WTC11 (cell line): ENCODE measurements around the gene USP28. TPM values are rescaled to one million over a fixed set of nuclear protein-coding genes. Genes with fewer than 3 reads are reported as not detected.
A peak's percentile ranks its signal among the peaks of the same experiment; 100 is the strongest.

Experiments
- ATAC-seq: fragments of 200-7000 bp; cut with Tn5 transposase; 2 replicates; pipeline ENCODE4 v1.10.0; 2021; ENCODE audit warnings: mild to moderate bottlenecking, moderate library complexity
- CTCF ChIA-PET: fragments of 300-600 bp; sonication (Branson Sonifier 250); formaldehyde crosslinking; loops from one replicate; lab custom pipeline; 2021; ENCODE audit warnings: antibody characterized with exemption; lab: Charles Lee
- POLR2A ChIA-PET: fragments of 350-600 bp; sonication (Branson Sonifier 250); formaldehyde crosslinking; loops from one replicate; lab custom pipeline; 2021; ENCODE audit warnings: antibody characterized with exemption; lab: Charles Lee
- DNase-seq: peaks from one replicate; pipeline ENCODE4 v3.0.0; 2021; ENCODE audit warnings: low spot score
- H3K27ac Mint-ChIP-seq: 2 replicates; pipeline ENCODE4 v1.8.0; 2021; ENCODE audit warnings: mixed read lengths
- H3K27me3 Mint-ChIP-seq: 2 replicates; pipeline ENCODE4 v1.8.0; 2021; ENCODE audit warnings: low read depth, mild to moderate bottlenecking, moderate library complexity, mixed read lengths
- H3K36me3 Mint-ChIP-seq: 2 replicates; pipeline ENCODE4 v1.8.0; 2021; ENCODE audit warnings: mixed read lengths
- H3K4me1 Mint-ChIP-seq: 2 replicates; pipeline ENCODE4 v1.8.0; 2022; ENCODE audit warnings: mixed read lengths
- H3K4me3 Mint-ChIP-seq: 2 replicates; pipeline ENCODE4 v1.8.0; 2021; ENCODE audit warnings: mild to moderate bottlenecking, moderate library complexity, mixed read lengths
- H3K9me3 Mint-ChIP-seq: 2 replicates; pipeline ENCODE4 v1.8.0; 2021; ENCODE audit warnings: mixed read lengths
- ATF1 ChIP-seq: sonication (generic); formaldehyde crosslinking; IDR thresholded peaks from 2 replicates; pipeline ENCODE4 v1.8.1; 2023; ENCODE audit warnings: mild to moderate bottlenecking, moderate library complexity, missing genetic modification reagents
- ATF2 ChIP-seq: sonication (generic); formaldehyde crosslinking; IDR thresholded peaks from 2 replicates; pipeline ENCODE4 v1.8.1; 2022; ENCODE audit warnings: low read depth, missing genetic modification reagents, borderline replicate concordance
- ATF6 ChIP-seq: sonication (generic); formaldehyde crosslinking; IDR thresholded peaks from 2 replicates; pipeline ENCODE4 v1.8.1; 2023; ENCODE audit warnings: mild to moderate bottlenecking, missing genetic modification reagents
- CREB1 ChIP-seq: sonication (generic); formaldehyde crosslinking; IDR thresholded peaks from 2 replicates; pipeline ENCODE4 v1.8.0; 2023; ENCODE audit warnings: mild to moderate bottlenecking, missing genetic modification reagents
- ESRRA ChIP-seq: sonication (generic); formaldehyde crosslinking; IDR thresholded peaks from 2 replicates; pipeline ENCODE4 v1.8.1; 2022; ENCODE audit warnings: mild to moderate bottlenecking, missing genetic modification reagents, borderline replicate concordance
- FOXJ3 ChIP-seq: sonication (generic); formaldehyde crosslinking; IDR thresholded peaks from 2 replicates; pipeline ENCODE4 v1.9.0; 2021; ENCODE audit warnings: missing genetic modification reagents, mild to moderate bottlenecking, borderline replicate concordance
- GABPB1 ChIP-seq: sonication (generic); formaldehyde crosslinking; IDR thresholded peaks from 2 replicates; pipeline ENCODE4 v1.8.1; 2023; ENCODE audit warnings: mild to moderate bottlenecking, missing genetic modification reagents
- GTF2I ChIP-seq: fragments of 250-450 bp; sonication (Bioruptor Pico); conservative IDR thresholded peaks from 2 replicates; pipeline ENCODE4 v1.4.0; 2021; ENCODE audit warnings: mild to moderate bottlenecking
- HMGA2 ChIP-seq: fragments of 250-450 bp; sonication (Bioruptor Pico); IDR thresholded peaks from 2 replicates; pipeline ENCODE4 v1.4.0; 2021; ENCODE audit warnings: mild to moderate bottlenecking, moderate library complexity
- KAT7 ChIP-seq: sonication (generic); formaldehyde crosslinking; IDR thresholded peaks from 2 replicates; pipeline ENCODE4 v1.8.1; 2023; ENCODE audit warnings: missing genetic modification reagents, mild to moderate bottlenecking, borderline replicate concordance
- MLX ChIP-seq: sonication (generic); formaldehyde crosslinking; IDR thresholded peaks from 2 replicates; pipeline ENCODE4 v1.8.1; 2023; ENCODE audit warnings: mild to moderate bottlenecking, missing genetic modification reagents, moderate library complexity
- RORB ChIP-seq: fragments of 250-450 bp; sonication (Bioruptor Pico); IDR thresholded peaks from 2 replicates; pipeline ENCODE4 v1.9.0; 2021; ENCODE audit warnings: mild to moderate bottlenecking
- TEAD1 ChIP-seq: sonication (generic); formaldehyde crosslinking; IDR thresholded peaks from 2 replicates; pipeline ENCODE4 v1.8.0; 2022; ENCODE audit warnings: mild to moderate bottlenecking, missing genetic modification reagents
- TEAD4 ChIP-seq: sonication (generic); formaldehyde crosslinking; IDR thresholded peaks from 2 replicates; pipeline ENCODE4 v1.8.0; 2022; ENCODE audit warnings: mild to moderate bottlenecking, missing genetic modification reagents
- TP53 ChIP-seq: sonication (generic); formaldehyde crosslinking; IDR thresholded peaks from 2 replicates; pipeline ENCODE4 v1.8.1; 2023; ENCODE audit warnings: mild to moderate bottlenecking, missing genetic modification reagents
- ZBTB21 ChIP-seq: sonication (generic); formaldehyde crosslinking; IDR thresholded peaks from 2 replicates; pipeline ENCODE4 v1.8.1; 2023; ENCODE audit warnings: mild to moderate bottlenecking, missing genetic modification reagents, borderline replicate concordance
- ZMAT4 ChIP-seq: fragments of 250-450 bp; sonication (Bioruptor Pico); IDR thresholded peaks from 2 replicates; pipeline ENCODE4 v1.9.0; 2021; ENCODE audit warnings: mild to moderate bottlenecking
- ZNF138 ChIP-seq: sonication (generic); formaldehyde crosslinking; conservative IDR thresholded peaks from 2 replicates; pipeline ENCODE4 v1.8.1; 2022; ENCODE audit warnings: mild to moderate bottlenecking, moderate library complexity, missing genetic modification reagents
- ZNF219 ChIP-seq: sonication (generic); formaldehyde crosslinking; IDR thresholded peaks from 2 replicates; pipeline ENCODE4 v1.8.0; 2023; ENCODE audit warnings: missing genetic modification reagents, mild to moderate bottlenecking, borderline replicate concordance
- ZNF232 ChIP-seq: sonication (generic); formaldehyde crosslinking; IDR thresholded peaks from 2 replicates; pipeline ENCODE4 v1.8.0; 2022; ENCODE audit warnings: mild to moderate bottlenecking, missing genetic modification reagents
- total RNA-seq: library from RNA; stranded (reverse); gene quantifications from 3 replicates; pipeline ENCODE4 v1.2.3, GENCODE V29; 2021
- TF ChIP-seq, protein P1 (sequence below): fragments of 250-450 bp; sonication (Bioruptor Pico); IDR thresholded peaks from 2 replicates; pipeline ENCODE4 v1.8.0; 2021; ENCODE audit warnings: mild to moderate bottlenecking
- TF ChIP-seq, protein P2 (sequence below): fragments of 250-450 bp; sonication (Bioruptor Pico); IDR thresholded peaks from 2 replicates; pipeline ENCODE4 v1.9.0; 2021; ENCODE audit warnings: mild to moderate bottlenecking

USP28 gene
- total RNA-seq, 1 experiment from 2014 or later, result 129 TPM

DNA sequence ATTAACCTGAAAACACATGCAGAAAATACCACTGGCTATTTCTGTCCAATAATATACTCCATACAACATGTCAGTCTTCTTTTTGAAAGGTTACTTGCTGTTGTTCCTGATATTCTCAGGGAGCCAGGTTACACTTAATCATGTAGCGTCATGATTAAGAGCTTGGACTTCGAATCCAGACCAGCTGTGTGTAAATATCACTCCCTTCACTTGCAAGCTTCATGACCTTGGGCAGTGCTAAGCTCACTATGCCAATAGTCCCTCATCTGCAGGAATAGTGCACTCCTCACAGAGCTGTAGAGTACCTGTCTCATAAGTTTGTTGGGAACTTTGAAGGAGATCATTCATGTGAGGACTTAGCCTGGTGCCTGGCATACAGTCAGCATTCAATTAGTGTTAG, 31.1 kb upstream of the USP28 start (continued):
- TF ChIP-seq ZMAT4 (CRISPR knock-in tag), result no peak

DNA sequence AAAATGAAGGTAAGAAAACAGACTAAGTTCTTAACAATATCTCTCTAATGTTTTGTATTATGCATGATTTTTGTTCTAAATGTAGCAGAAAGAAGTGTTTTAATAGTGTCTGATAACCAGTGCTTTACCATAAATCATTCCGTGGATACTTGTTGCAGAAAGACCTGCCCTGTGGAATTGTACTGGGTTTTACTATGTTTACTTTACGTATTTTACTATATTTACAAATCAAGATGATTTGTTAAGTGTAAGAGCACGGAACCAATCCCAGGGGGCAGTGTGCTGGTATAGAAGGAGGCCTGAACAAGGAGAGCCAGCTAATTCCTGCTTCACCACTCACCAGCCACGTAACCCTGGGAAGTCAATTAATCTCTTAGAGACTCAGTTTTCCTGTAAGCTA, 30.7 kb upstream of the USP28 start:
- peak; percentile 42 for DNase-seq
- TF ChIP-seq ZNF232 (CRISPR knock-in tag) (no peak), HMGA2 (CRISPR knock-in tag) (no peak), GABPB1 (CRISPR knock-in tag) (no peak), ZNF219 (CRISPR knock-in tag) (no peak), FOXJ3 (no peak), MLX (CRISPR knock-in tag) (no peak), CREB1 (CRISPR knock-in tag) (no peak), TEAD1 (CRISPR knock-in tag) (no peak), GTF2I (CRISPR knock-in tag) (no peak), TEAD4 (CRISPR knock-in tag) (no peak), ATF1 (no peak)
- TF ChIP-seq, protein P1, sequence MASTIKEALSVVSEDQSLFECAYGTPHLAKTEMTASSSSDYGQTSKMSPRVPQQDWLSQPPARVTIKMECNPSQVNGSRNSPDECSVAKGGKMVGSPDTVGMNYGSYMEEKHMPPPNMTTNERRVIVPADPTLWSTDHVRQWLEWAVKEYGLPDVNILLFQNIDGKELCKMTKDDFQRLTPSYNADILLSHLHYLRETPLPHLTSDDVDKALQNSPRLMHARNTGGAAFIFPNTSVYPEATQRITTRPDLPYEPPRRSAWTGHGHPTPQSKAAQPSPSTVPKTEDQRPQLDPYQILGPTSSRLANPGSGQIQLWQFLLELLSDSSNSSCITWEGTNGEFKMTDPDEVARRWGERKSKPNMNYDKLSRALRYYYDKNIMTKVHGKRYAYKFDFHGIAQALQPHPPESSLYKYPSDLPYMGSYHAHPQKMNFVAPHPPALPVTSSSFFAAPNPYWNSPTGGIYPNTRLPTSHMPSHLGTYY (CRISPR knock-in tag), result no peak
- TF ChIP-seq, protein P2, sequence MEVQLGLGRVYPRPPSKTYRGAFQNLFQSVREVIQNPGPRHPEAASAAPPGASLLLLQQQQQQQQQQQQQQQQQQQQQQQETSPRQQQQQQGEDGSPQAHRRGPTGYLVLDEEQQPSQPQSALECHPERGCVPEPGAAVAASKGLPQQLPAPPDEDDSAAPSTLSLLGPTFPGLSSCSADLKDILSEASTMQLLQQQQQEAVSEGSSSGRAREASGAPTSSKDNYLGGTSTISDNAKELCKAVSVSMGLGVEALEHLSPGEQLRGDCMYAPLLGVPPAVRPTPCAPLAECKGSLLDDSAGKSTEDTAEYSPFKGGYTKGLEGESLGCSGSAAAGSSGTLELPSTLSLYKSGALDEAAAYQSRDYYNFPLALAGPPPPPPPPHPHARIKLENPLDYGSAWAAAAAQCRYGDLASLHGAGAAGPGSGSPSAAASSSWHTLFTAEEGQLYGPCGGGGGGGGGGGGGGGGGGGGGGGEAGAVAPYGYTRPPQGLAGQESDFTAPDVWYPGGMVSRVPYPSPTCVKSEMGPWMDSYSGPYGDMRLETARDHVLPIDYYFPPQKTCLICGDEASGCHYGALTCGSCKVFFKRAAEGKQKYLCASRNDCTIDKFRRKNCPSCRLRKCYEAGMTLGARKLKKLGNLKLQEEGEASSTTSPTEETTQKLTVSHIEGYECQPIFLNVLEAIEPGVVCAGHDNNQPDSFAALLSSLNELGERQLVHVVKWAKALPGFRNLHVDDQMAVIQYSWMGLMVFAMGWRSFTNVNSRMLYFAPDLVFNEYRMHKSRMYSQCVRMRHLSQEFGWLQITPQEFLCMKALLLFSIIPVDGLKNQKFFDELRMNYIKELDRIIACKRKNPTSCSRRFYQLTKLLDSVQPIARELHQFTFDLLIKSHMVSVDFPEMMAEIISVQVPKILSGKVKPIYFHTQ (CRISPR knock-in tag), result no peak
- ATAC-seq, result peak; percentile 86
- POLR2A ChIA-PET, result interaction anchor here (0.6 kb wide), 1 partner anchor 1093 kb away, joined by 3 read pairs; no protein-coding TSS in a partner anchor
- Mint-ChIP-seq H3K36me3 (no peaks in the 10 kb centered on the region), H3K27me3 (no peaks in the 10 kb centered on the region), H3K27ac (no peak overlapping the region), H3K4me1 (peaks cover 21% of the 10 kb centered on the region), H3K4me3 (no peak overlapping the region), H3K9me3 (no peaks in the 10 kb centered on the region)
- CTCF ChIA-PET, result interaction anchor here (0.5 to 6.2 kb wide), 22 partner anchors 11 to 356 kb away, joined by 3 to 118 read pairs (median 4); partner anchors contain the start of gene HTR3A

DNA sequence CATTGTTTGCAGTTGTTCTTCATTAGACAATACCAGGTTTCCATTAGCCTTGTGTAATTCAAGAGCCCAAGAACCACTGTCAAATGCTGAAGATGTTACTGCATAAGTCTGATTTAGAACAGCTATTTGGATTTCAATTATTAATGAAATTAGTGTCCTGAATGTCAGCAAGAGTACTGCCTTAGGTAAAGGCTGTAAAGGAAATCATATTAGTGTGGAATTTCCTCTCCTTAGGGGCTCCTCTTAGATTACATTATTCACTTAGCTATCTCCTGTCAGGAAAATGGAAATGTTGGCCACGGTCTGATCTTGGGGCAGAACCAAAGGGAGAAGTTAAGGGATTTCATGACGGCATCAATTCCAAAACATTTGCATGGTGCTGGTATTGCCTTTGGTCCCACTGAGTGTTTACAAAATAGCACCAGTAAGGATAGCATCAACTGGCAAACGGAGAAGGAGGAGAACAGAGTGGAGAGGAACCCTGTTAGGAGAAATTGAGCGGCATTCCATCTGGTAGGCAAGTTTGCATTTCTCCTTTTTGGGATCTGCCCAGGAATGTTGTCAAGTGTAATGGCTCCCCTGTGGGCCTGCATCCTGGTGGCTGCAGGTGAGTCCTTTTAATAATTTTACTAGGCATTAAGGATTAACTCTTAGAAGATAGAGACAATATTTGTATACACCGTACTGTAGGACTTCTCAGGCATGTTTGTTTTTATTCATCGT, 29.2 kb upstream of the USP28 start, which contains the start of gene HTR3B:
HTR3B (plus strand) TSS at position 418 of the 723 bp plus-strand sequence; CDS start at position 556, 138 bp downstream.
- no peaks in the 10 kb centered on the region for H3K27me3 Mint-ChIP-seq
- peaks cover 21% of the 10 kb centered on the region for H3K4me1 Mint-ChIP-seq
- H3K9me3 Mint-ChIP-seq, result no peaks in the 10 kb centered on the region
- DNase-seq, result no peak
- ChIA-PET CTCF (interaction anchor here (0.8 to 6.2 kb wide), 5 partner anchors 9 to 356 kb away, joined by 3 to 118 read pairs (median 4); partner anchors contain the start of gene HTR3A), POLR2A (no interaction called here)
- peak; percentile 79 for ATAC-seq
- no peak within 1 kb of the TSS for H3K4me3 Mint-ChIP-seq
- peak within 1 kb of the TSS; percentile 87 for H3K27ac Mint-ChIP-seq
- H3K36me3 Mint-ChIP-seq, result no peaks in the 10 kb centered on the region
- no peak for TF ChIP-seq ZBTB21 (CRISPR knock-in tag)
- TF ChIP-seq ATF2 (CRISPR knock-in tag), result no peak
- no peak for TF ChIP-seq GTF2I (CRISPR knock-in tag)
- TF ChIP-seq KAT7 (CRISPR knock-in tag), result no peak
- TF ChIP-seq TEAD4 (CRISPR knock-in tag), result no peak
- no peak for TF ChIP-seq ZNF138 (CRISPR knock-in tag)
- no peak for TF ChIP-seq ATF6
- TF ChIP-seq CREB1 (CRISPR knock-in tag), result no peak
- no peak for TF ChIP-seq ESRRA (CRISPR knock-in tag)
- TF ChIP-seq RORB (CRISPR knock-in tag), result no peak
- no peak for TF ChIP-seq TP53 (CRISPR knock-in tag)
